Astrocyte of the spinal cord (primary cell): ENCODE results near the gene EMID1.

Experiments
- DNase-seq: peaks from one replicate; pipeline ENCODE4 v3.0.0; 2011; ENCODE audit warnings: low read depth, low spot score
- H3K4me3 ChIP-seq: 2 replicates; pipeline ENCODE4 v1.5.1; 2011; ENCODE audit warnings: low read depth, mild to moderate bottlenecking, low read length, moderate library complexity
- CTCF ChIP-seq: IDR thresholded peaks from 2 replicates; pipeline ENCODE4 v1.5.1; 2012; ENCODE audit warnings: low read depth, mild to moderate bottlenecking, low read length, inconsistent platforms
- in situ Hi-C: cut with HindIII; loops from 2 replicates; pipeline ENCODE4 v1.10.0; 2017; ENCODE audit warnings: low sequenced_read_pairs

EMID1 gene

GRCh38 chr22:29257751-29258181 is 52.1 kb downstream of the EMID1 start:
- DNase-seq = no peak
- in situ Hi-C loops = no loop called here
- TF ChIP-seq CTCF = no peak
- no peak overlapping the region for H3K4me3 ChIP-seq

GRCh38 chr22:29258407-29259252 is 52.9 kb downstream of the EMID1 start:
- no peak for TF ChIP-seq CTCF
- in situ Hi-C loops = no loop called here
- H3K4me3 ChIP-seq = no peak overlapping the region
- no peak for DNase-seq

GRCh38 chr22:29259253-29259899 is 53.7 kb downstream of the EMID1 start:
- in situ Hi-C loops = no loop called here
- no peak for DNase-seq
- no peak overlapping the region for H3K4me3 ChIP-seq
- peak; percentile 17 for TF ChIP-seq CTCF

- DNase-seq = no peak
- in situ Hi-C loops = no loop called here
- TF ChIP-seq CTCF = no peak
- H3K4me3 ChIP-seq = no peak overlapping the region
These were observed 54.4 kb downstream of the EMID1 start for GRCh38 chr22:29260031-29260560.

GRCh38 chr22:29260601-29261315 is 55.1 kb downstream of the EMID1 start:
- no peak for TF ChIP-seq CTCF
- DNase-seq = no peak
- in situ Hi-C loops = no loop called here
- H3K4me3 ChIP-seq = no peak overlapping the region

- in situ Hi-C loops = no loop called here
- H3K4me3 ChIP-seq = no peak overlapping the region
- no peak for DNase-seq
These were observed 58.1 kb downstream of the EMID1 start for GRCh38 chr22:29263791-29264276.

More at GRCh38 chr22:29263791-29264276, 58.1 kb downstream of the EMID1 start:
- no peak for TF ChIP-seq CTCF
